ENCODE measurements around the gene RUSC1. TPM values are rescaled to one million over a fixed set of nuclear protein-coding genes. Genes with fewer than 3 reads are reported as not detected.

The RUSC1 gene
- total and polyA plus RNA-seq, 2 donors (not counting 3 experiments of a cell fraction or from before 2014, with no cell fraction given) = 42.4 to 46.6 TPM

DNA sequence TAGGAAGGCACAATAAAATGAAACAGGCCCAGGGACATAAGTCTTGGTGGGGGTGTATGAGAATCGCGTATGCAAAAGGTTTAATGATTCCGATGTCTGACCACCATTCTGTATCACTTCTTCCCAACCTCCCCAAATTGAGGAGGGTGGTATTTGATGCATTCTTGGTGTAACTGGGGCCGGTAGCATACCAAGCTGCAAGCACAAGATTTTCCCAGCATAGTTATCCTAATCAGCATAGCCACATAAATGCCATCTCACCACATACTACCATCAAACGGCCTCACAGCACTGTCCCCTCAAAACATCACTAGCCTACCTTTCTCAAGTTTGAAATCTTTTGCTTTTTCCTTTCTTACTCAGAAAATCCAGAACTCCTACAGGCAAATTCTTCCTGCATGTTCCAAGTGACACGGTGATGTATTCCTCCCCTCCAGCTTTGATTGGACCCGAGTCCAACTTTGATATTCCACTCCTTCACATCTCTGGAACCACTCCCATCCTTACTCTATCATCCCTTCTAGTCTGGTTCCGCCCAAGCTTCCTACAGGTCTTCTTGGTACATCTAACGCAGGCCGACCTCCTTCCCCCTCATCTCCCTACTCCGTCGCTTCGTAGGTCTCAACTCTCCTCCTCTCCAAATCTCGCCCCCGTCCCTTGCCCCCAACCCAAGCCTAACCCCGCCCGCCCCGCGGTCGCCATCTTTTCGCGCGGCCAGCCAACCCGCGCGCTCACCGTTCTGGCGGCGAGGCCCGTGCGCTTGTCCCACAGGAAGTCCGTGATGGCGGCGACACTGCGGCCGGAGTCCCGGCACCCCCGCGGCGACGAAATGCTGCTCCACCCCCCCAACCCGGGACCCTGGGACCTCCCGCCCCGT, 48.0 kb upstream of the RUSC1 start:
- Histone ChIP-seq H3K9me3 (replicated peaks; ENCODE audit: control insufficient read depth, insufficient read depth, low read length) (no peaks in the 10 kb centered on the region), H3K36me3 (ENCODE audit: control insufficient read depth in 2 of 2, extremely low read depth in 1 of 2, insufficient read depth in 2 of 2, low read length in 2 of 2) (peaks cover 20 to 25% of the 10 kb centered on the region in 2 experiments), H3K27ac (ENCODE audit: insufficient read depth, low read depth, low read length) (peak overlapping the region; percentile 11), H2AFZ (ENCODE audit: low read depth, low read length) (peak overlapping the region; percentile 32), H3K4me2 (ENCODE audit: insufficient read depth, low read length) (peak overlapping the region; percentile 63), H3K4me1 (ENCODE audit: control insufficient read depth, extremely low read depth, insufficient read depth, low read length) (peaks cover 13% of the 10 kb centered on the region), H3K27me3 (ENCODE audit: control insufficient read depth in 2 of 2, insufficient read depth in 2 of 2, low read length in 2 of 2) (no peaks in the 10 kb centered on the region), H3K4me3 (replicated peaks in 1 of 3; ENCODE audit: insufficient read depth in 1 of 3, low read depth in 1 of 3, low read length in 3 of 3) (peak overlapping the region; percentile 80 to 93 (median 86)), H3K9ac (replicated peaks; ENCODE audit: extremely low read depth, insufficient read depth, low read length) (peak overlapping the region; percentile 74), H3K9me1 (replicated peaks; ENCODE audit: control insufficient read depth, extremely low read depth, insufficient read depth, low read length) (no peaks in the 10 kb centered on the region), H3K79me2 (ENCODE audit: control insufficient read depth, insufficient read depth, low read length) (peaks cover 26% of the 10 kb centered on the region), H4K20me1 (replicated peaks; ENCODE audit: control insufficient read depth, extremely low read depth, insufficient read depth, low read length) (no peaks in the 10 kb centered on the region)
- ChIA-PET CTCF (interaction anchor here (0.8 to 2.5 kb wide), 11 partner anchors 9 to 376 kb away, joined by 3 to 19 read pairs (median 4); partner anchors contain the start of genes FDPS, RUSC1 and SCAMP3), POLR2A (interaction anchor here (0.6 to 1.7 kb wide), 6 partner anchors 10 to 139 kb away, joined by 3 to 12 read pairs (median 4); partner anchors contain the start of genes RUSC1 and SCAMP3)
- BruUV-seq (replicated peaks) = TSS peak; percentile 68
- peak; percentile 15 for TF ChIP-seq POLR2A (IDR thresholded peaks at IDR 0.05; ENCODE audit: low read depth, low read length)
- no peak for TF ChIP-seq MYC (IDR thresholded peaks at IDR 0.05; ENCODE audit: low read depth, low read length)
- TF ChIP-seq, protein P1, sequence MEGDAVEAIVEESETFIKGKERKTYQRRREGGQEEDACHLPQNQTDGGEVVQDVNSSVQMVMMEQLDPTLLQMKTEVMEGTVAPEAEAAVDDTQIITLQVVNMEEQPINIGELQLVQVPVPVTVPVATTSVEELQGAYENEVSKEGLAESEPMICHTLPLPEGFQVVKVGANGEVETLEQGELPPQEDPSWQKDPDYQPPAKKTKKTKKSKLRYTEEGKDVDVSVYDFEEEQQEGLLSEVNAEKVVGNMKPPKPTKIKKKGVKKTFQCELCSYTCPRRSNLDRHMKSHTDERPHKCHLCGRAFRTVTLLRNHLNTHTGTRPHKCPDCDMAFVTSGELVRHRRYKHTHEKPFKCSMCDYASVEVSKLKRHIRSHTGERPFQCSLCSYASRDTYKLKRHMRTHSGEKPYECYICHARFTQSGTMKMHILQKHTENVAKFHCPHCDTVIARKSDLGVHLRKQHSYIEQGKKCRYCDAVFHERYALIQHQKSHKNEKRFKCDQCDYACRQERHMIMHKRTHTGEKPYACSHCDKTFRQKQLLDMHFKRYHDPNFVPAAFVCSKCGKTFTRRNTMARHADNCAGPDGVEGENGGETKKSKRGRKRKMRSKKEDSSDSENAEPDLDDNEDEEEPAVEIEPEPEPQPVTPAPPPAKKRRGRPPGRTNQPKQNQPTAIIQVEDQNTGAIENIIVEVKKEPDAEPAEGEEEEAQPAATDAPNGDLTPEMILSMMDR (IDR thresholded peaks at IDR 0.05; ENCODE audit: extremely low read depth in 1 of 2, insufficient read depth in 1 of 2, low read depth in 1 of 2, low read length in 2 of 2) = no peak
- TF ChIP-seq, protein P2, sequence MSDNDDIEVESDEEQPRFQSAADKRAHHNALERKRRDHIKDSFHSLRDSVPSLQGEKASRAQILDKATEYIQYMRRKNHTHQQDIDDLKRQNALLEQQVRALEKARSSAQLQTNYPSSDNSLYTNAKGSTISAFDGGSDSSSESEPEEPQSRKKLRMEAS (IDR thresholded peaks at IDR 0.05; ENCODE audit: insufficient read depth, insufficient read length) = no peak
- TF ChIP-seq FOS (IDR thresholded peaks at IDR 0.05; ENCODE audit: borderline replicate concordance, insufficient read depth, low read length) = no peak
- peak; percentile 20 for TF ChIP-seq POLR2AphosphoS5 (IDR thresholded peaks at IDR 0.05; ENCODE audit: insufficient read depth, low read depth, low read length)
- TF ChIP-seq EZH2 (IDR thresholded peaks at IDR 0.05; ENCODE audit: borderline replicate concordance, low read depth, low read length, severe bottlenecking) = no peak
- TF ChIP-seq JUN (IDR thresholded peaks at IDR 0.05; ENCODE audit: borderline replicate concordance, insufficient read depth, insufficient read length, low read depth) = no peak
- FAIRE-seq (peak; percentile 15), DNase-seq (ENCODE audit: low read depth, low spot score) (peak; percentile 57)
- intact Hi-C loops (cut with micrococcal nuclease) (loop anchor here (1.0 to 2.0 kb wide), 4 partner anchors 10 to 51 kb away; partner anchors contain the start of genes ENTREP3 and SCAMP3), dilution Hi-C loops (cut with MboI; ENCODE audit: extremely low pct_ligation_motif_present, low sequenced_read_pairs) (no loop called here)

Measured in endothelial cell of umbilical vein (primary cell).